Breast epithelium (tissue), 3 donors: Measurements from ENCODE around the gene CLDN9.
"Not testable (repeated sequence)": the region's sequence is repeated elsewhere in the genome, so short reads cannot be mapped to it uniquely, and the experiment has no call there.

Source experiments
- POLR2A ChIP-seq: fragments of 450-650 bp; IDR thresholded peaks from one replicate; pipeline ENCODE4 v1.6.1; 2016; ENCODE audit warnings: antibody characterized with exemption, mild to moderate bottlenecking, moderate library complexity
- POLR2AphosphoS5 ChIP-seq, 3 donors: sonication (generic); formaldehyde crosslinking; IDR thresholded peaks; one replicate each; pipeline ENCODE4 v1.6.1; 2017; ENCODE audit warnings: antibody characterized with exemption in 3 of 3
- TF ChIP-seq, protein P1 (sequence below), 3 donors: fragments of 450-650 bp; IDR thresholded peaks; one replicate each; pipeline ENCODE4 v1.5.1; 2016 to 2017; ENCODE audit warnings: antibody characterized with exemption in 3 of 3, mild to moderate bottlenecking in 3 of 3, moderate library complexity in 3 of 3

GRCh38 chr16:3052571-3053329 is 40.0 kb downstream of the CLDN9 start:
- TF ChIP-seq, protein P1, sequence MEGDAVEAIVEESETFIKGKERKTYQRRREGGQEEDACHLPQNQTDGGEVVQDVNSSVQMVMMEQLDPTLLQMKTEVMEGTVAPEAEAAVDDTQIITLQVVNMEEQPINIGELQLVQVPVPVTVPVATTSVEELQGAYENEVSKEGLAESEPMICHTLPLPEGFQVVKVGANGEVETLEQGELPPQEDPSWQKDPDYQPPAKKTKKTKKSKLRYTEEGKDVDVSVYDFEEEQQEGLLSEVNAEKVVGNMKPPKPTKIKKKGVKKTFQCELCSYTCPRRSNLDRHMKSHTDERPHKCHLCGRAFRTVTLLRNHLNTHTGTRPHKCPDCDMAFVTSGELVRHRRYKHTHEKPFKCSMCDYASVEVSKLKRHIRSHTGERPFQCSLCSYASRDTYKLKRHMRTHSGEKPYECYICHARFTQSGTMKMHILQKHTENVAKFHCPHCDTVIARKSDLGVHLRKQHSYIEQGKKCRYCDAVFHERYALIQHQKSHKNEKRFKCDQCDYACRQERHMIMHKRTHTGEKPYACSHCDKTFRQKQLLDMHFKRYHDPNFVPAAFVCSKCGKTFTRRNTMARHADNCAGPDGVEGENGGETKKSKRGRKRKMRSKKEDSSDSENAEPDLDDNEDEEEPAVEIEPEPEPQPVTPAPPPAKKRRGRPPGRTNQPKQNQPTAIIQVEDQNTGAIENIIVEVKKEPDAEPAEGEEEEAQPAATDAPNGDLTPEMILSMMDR (IDR thresholded peaks at IDR 0.05) = not testable (repeated sequence)
- not testable (repeated sequence) for TF ChIP-seq POLR2AphosphoS5 (IDR thresholded peaks at IDR 0.05); POLR2A
